LNCAP (cell line): ENCODE results near the gene IQCN.

Experiments used
- CTCF ChIP-seq: fragments of 450-650 bp; IDR thresholded peaks from 2 replicates; pipeline ENCODE4 v1.5.1; 2017; ENCODE audit warnings: mild to moderate bottlenecking

The IQCN gene

GRCh38 chr19:18229915-18230314 is 44.3 kb downstream of the IQCN start:
- TF ChIP-seq CTCF = no peak

GRCh38 chr19:18229474-18229873 is 44.8 kb downstream of the IQCN start:
- TF ChIP-seq CTCF = peak; percentile 61

GRCh38 chr19:18227781-18228271 is 46.4 kb downstream of the IQCN start:
- TF ChIP-seq CTCF = no peak

- TF ChIP-seq CTCF = no peak
These were observed 47.1 kb downstream of the IQCN start for GRCh38 chr19:18226956-18227780.

- no peak for TF ChIP-seq CTCF
These were observed 48.4 kb downstream of the IQCN start, which contains the start of gene PDE4C for GRCh38 chr19:18225702-18226468. PDE4C (minus strand) TSS chr19:18226438; CDS start chr19:18226415, 23 bp downstream.

- TF ChIP-seq CTCF = no peak
These were observed 48.9 kb downstream of the IQCN start for GRCh38 chr19:18225355-18225701.

GRCh38 chr19:18224525-18225354 is 49.5 kb downstream of the IQCN start:
- no peak for TF ChIP-seq CTCF
